Psoas muscle (tissue), 8 donors: ENCODE data around the gene HCLS1. TPM values are rescaled to one million over a fixed set of nuclear protein-coding genes. Genes with fewer than 3 reads are reported as not detected.
"Not testable (repeated sequence)": the region's sequence is repeated elsewhere in the genome, so short reads cannot be mapped to it uniquely, and the experiment has no call there.

ENCODE experiments used
- ATAC-seq, 4 donors: fragments of 200-7000 bp; cut with Tn5 transposase; one replicate each; pipeline ENCODE4 v1.9.1; 2020; ENCODE audit warnings: moderate library complexity in 3 of 4, mild to moderate bottlenecking in 2 of 4
- DNase-seq, 2 donors: peaks; one replicate each; pipeline ENCODE4 v3.0.0-alpha.2; 2020
- H3K27ac ChIP-seq: fragments of 200-600 bp; one replicate; pipeline ENCODE4 v1.8.0; 2022
- H3K27me3 ChIP-seq, 3 donors: fragments of 200-600 bp in 1 of 3; one replicate each; pipeline versions ENCODE4 v1.6.1 to v1.8.0; 2013 to 2022; ENCODE audit warnings: low read length in 2 of 3, mild to moderate bottlenecking in 2 of 3, moderate library complexity in 1 of 3; ENCODE audit not compliant: insufficient read depth in 3 of 3
- H3K36me3 ChIP-seq, 2 donors: fragments of 200-600 bp in 1 of 2; one replicate each; pipeline versions ENCODE4 v1.6.1 to v1.8.0; 2013 to 2022; ENCODE audit warnings: low read depth in 1 of 2, mild to moderate bottlenecking in 1 of 2, moderate library complexity in 1 of 2; ENCODE audit not compliant: insufficient read depth in 1 of 2
- H3K4me1 ChIP-seq: fragments of 200-600 bp; one replicate; pipeline ENCODE4 v1.8.0; 2022
- H3K4me3 ChIP-seq: fragments of 200-600 bp; one replicate; pipeline ENCODE4 v1.8.0; 2022; ENCODE audit warnings: mild to moderate bottlenecking
- H3K9me3 ChIP-seq: fragments of 200-600 bp; one replicate; pipeline ENCODE4 v1.8.0; 2022
- CTCF ChIP-seq: fragments of 200-600 bp; IDR thresholded peaks from one replicate; pipeline ENCODE4 v1.8.0; 2022; ENCODE audit warnings: antibody characterized with exemption
- WGBS, 3 donors: extraction: QIAGEN DNeasy Blood & Tissue Kit; methylation state at CpG; one replicate each; pipeline versions ENCODE4 v1.1.6 to v1.1.7; 2013; 5-methylcytosine and 5-hydroxymethylcytosine counted together
- intact Hi-C, 2 donors: fragments of 100-400 bp; cut with DNase I; formaldehyde crosslinking; loops; one replicate each; pipeline versions ENCODE4 v1.11.0 to v1.14.2; 2022
- polyA plus RNA-seq, 3 donors: library from polyadenylated mRNA; stranded (reverse); fragments of 200-250 nt; gene quantifications; one replicate each; pipeline ENCODE4 v1.2.3, GENCODE V29; 2013
- total RNA-seq, 4 donors: library from RNA; stranded (reverse); fragmentation: NEBNext Ultra II Directional in 2 of 4; extraction: Animal tissue kit (Norgen Biotek cat#: 25700) in 2 of 4; gene quantifications; one replicate each; pipeline versions ENCODE4 v1.2.1 to v1.2.4, GENCODE V29; 2021 to 2023
- donor health status: healthy with polysubstance abuse.
- donor health status: DM: no; HTN: no; CAD: no; lungs with moderate emphysema.
- donor health status: Bipolar disorder and iron deficiency.
- donor health status: healthy.
- donor health status: DM: yes; HTN: yes; CAD: no.
- donor health status: DM: no; HTN: no; CAD: no.
- donor health status: DM: no; HTN: no; CAD: no.
- donor health status: DM: yes; HTN: yes; CAD: no.

HCLS1 gene
- total and polyA plus RNA-seq, 7 donors, result 2.8 to 9.9 (median 6.9) TPM

- intact Hi-C loops, result no loop called here
- H3K9me3 ChIP-seq, result no peaks in the 10 kb centered on the region
- H3K27ac ChIP-seq, result no peak overlapping the region
- WGBS, 3 donors, result 88 to 98% (median 97%) methylated on average over 2 of the region's 2 CpGs
- DNase-seq (no peak), ATAC-seq (no peak)
- no peaks in the 10 kb centered on the region for H3K27me3 ChIP-seq
- peaks cover 6 to 70% of the 10 kb centered on the region in 2 donors for H3K36me3 ChIP-seq
- no peak overlapping the region for H3K4me3 ChIP-seq
- no peaks in the 10 kb centered on the region for H3K4me1 ChIP-seq
- TF ChIP-seq CTCF, result no peak
These were observed 30.2 kb upstream of the HCLS1 start for GRCh38 chr3:121690777-121691405.

- ATAC-seq, intact Hi-C loops, H3K4me1 ChIP-seq, H3K27ac ChIP-seq, DNase-seq, H3K27me3 ChIP-seq, H3K4me3 ChIP-seq, H3K9me3 ChIP-seq: not testable (repeated sequence)
- H3K36me3 ChIP-seq, result peaks cover 4 to 66% of the 10 kb centered on the region in 2 donors
- WGBS, 3 donors, result 93 to 97% (median 93%) methylated on average over 12 to 28 of the region's 31 CpGs
These were observed 28.0 kb upstream of the HCLS1 start for GRCh38 chr3:121688747-121689146.

- no peak for TF ChIP-seq CTCF
- Histone ChIP-seq H3K36me3 (peaks cover 7 to 63% of the 10 kb centered on the region in 2 donors), H3K27ac (no peak overlapping the region), H3K4me3 (no peak overlapping the region), H3K9me3 (peaks cover 8% of the 10 kb centered on the region), H3K4me1 (no peaks in the 10 kb centered on the region), H3K27me3 (no peaks in the 10 kb centered on the region)
- ATAC-seq (no peak), DNase-seq (no peak)
- 74 to 97% (median 94%) methylated on average over 1 of the region's 1 CpG for WGBS, 3 donors
- intact Hi-C loops, result no loop called here
These were observed 21.1 kb upstream of the HCLS1 start for GRCh38 chr3:121681792-121682191.

GRCh38 chr3:121677141-121677540 lies 16.4 kb upstream of the HCLS1 start:
- WGBS, 3 donors, result 95 to 100% (median 97%) methylated on average over 2 of the region's 2 CpGs
- no peak for TF ChIP-seq CTCF
- intact Hi-C loops, result no loop called here
- no peak overlapping the region for H3K4me3 ChIP-seq
- ATAC-seq (no peak), DNase-seq (no peak)
- no peaks in the 10 kb centered on the region for H3K27me3 ChIP-seq
- peaks cover 11 to 88% of the 10 kb centered on the region in 2 donors for H3K36me3 ChIP-seq
- no peaks in the 10 kb centered on the region for H3K4me1 ChIP-seq
- H3K27ac ChIP-seq, result no peak overlapping the region
- H3K9me3 ChIP-seq, result no peaks in the 10 kb centered on the region

GRCh38 chr3:121670676-121671075 lies 10.0 kb upstream of the HCLS1 start:
- no peak for ATAC-seq
- Histone ChIP-seq H3K36me3 (peaks cover 14 to 91% of the 10 kb centered on the region in 2 donors), H3K4me3 (no peak overlapping the region), H3K9me3 (no peaks in the 10 kb centered on the region), H3K4me1 (no peaks in the 10 kb centered on the region), H3K27me3 (no peaks in the 10 kb centered on the region), H3K27ac (no peak overlapping the region)
- no peak for TF ChIP-seq CTCF
- DNase-seq, result no peak
- intact Hi-C loops, result no loop called here
